WI38 (cell line): Measurements from ENCODE around the gene MALT1.

ENCODE experiments used
- H3K4me3 ChIP-seq: 2 replicates; pipeline ENCODE4 v1.5.1; 2011; ENCODE audit warnings: low read depth, mild to moderate bottlenecking, control low read depth, low read length
- TF ChIP-seq, protein P1 (sequence below): IDR thresholded peaks from 2 replicates; pipeline ENCODE4 v1.5.1; 2012; ENCODE audit warnings: low read depth, mild to moderate bottlenecking, control low read depth, low read length

The MALT1 gene

GRCh38 chr18:58635891-58636290 lies 35.4 kb upstream of the MALT1 start:
- no peak overlapping the region for H3K4me3 ChIP-seq
- TF ChIP-seq, protein P1, sequence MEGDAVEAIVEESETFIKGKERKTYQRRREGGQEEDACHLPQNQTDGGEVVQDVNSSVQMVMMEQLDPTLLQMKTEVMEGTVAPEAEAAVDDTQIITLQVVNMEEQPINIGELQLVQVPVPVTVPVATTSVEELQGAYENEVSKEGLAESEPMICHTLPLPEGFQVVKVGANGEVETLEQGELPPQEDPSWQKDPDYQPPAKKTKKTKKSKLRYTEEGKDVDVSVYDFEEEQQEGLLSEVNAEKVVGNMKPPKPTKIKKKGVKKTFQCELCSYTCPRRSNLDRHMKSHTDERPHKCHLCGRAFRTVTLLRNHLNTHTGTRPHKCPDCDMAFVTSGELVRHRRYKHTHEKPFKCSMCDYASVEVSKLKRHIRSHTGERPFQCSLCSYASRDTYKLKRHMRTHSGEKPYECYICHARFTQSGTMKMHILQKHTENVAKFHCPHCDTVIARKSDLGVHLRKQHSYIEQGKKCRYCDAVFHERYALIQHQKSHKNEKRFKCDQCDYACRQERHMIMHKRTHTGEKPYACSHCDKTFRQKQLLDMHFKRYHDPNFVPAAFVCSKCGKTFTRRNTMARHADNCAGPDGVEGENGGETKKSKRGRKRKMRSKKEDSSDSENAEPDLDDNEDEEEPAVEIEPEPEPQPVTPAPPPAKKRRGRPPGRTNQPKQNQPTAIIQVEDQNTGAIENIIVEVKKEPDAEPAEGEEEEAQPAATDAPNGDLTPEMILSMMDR: no peak

DNA sequence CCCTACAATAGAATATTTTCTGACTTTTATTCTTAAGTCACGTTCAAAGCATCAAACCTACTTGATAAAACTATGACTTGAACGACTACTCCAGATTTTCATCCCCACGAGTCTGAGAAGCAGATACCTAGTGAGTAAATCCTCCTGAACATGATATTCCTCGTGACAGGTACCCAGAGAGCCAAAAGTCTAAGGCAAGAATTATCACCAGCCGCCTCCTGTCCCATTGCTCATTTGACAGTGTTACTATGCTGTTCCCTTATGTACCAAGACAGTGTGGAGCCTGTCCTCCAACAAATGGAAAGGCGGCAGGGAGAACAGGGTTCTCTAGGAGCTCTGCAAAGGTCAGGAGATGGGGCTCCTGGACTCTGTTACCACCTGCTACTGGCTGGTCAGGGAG lies 34.1 kb upstream of the MALT1 start:
- H3K4me3 ChIP-seq: no peak overlapping the region
- TF ChIP-seq, protein P1: no peak

DNA sequence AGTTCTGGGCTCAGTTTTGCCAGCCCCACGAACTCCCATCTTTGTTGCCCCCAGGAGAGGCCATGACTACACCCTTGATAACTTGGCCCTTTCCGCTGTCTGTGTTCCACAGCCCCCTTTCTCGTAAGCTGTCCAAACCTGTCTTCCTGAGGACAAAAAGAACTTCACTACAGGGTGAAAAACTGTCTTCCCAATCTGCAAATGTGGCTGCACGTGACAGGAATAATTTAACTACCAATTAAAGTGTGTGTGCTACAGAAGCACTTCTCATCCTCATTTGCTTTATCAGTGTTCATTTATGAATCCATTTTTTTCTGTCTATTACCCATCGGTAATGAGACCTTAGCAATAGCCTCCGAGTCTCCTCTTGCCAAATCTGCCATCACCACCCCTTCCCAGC lies 33.3 kb upstream of the MALT1 start:
- TF ChIP-seq, protein P1: no peak
- no peak overlapping the region for H3K4me3 ChIP-seq

GRCh38 chr18:58638441-58638840 lies 32.8 kb upstream of the MALT1 start:
- TF ChIP-seq, protein P1: no peak
- no peak overlapping the region for H3K4me3 ChIP-seq

- H3K4me3 ChIP-seq: no peak overlapping the region
- TF ChIP-seq, protein P1: no peak
Observed at GRCh38 chr18:58639237-58639636, 32.0 kb upstream of the MALT1 start.

DNA sequence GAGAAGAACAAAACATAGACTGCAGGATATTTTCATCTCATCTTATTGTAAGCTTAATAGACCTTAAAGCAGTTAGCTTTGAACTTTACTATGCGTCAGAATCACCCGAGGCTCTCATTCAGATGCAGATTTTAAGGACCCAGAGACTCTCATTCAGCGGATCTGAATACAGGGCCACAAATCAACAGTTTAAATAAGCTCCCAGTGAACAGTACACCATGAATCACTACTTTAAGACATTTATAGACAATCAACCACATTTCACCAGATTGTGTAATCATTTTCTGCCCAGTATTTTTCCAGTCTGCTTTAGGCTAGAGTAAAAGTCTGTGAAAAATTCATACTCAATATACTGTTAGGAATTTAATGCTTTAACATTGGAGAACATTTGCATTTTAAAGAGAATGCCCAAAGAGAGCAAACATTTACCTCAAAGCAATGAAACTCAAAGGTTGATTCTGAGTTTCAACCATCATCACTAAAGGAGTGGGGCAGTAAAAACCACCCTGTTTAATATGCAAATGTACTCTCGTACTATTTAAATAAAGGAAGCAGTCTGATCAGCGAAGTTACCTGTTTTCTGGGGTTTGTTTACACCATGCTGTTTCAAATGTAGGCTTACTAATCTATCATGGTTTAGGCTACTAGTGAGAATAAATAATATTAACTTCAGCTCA lies 31.4 kb upstream of the MALT1 start:
- TF ChIP-seq, protein P1: no peak
- no peak overlapping the region for H3K4me3 ChIP-seq

DNA sequence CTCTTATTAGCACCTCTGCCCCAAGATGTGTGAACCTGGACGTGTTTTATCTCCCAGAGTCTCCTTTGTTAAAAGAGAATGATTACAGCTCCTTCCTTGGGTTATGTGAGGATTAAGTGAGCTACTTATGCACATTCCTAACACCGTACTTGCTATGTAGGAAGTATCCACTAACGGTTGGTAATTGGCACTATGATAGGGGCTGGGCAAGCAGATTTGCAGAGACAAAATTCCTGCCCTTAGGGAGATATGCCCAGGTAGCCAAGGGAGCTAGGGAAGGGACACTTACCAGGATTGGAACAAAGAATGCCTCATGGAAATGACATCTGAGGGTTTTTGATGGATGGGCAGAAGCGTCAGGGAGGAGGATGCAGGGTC lies 30.8 kb upstream of the MALT1 start:
- TF ChIP-seq, protein P1: no peak
- no peak overlapping the region for H3K4me3 ChIP-seq
